GM19468 (cell line): ENCODE data around the gene TMC4.

Source experiments
- ATAC-seq: cut with Tn5 transposase; IDR thresholded peaks from one replicate; pipeline ENCODE4 v1.9.1; 2021; ENCODE audit warnings: mild to moderate bottlenecking, moderate library complexity, moderate number of reproducible peaks; ENCODE audit not compliant: unreplicated experiment; ENCODE audit errors: extremely low read depth

TMC4 gene

GRCh38 chr19:54136086-54136863, 36.7 kb downstream of the TMC4 start:
- ATAC-seq, result no peak

GRCh38 chr19:54133957-54134590, 38.9 kb downstream of the TMC4 start:
- no peak for ATAC-seq

GRCh38 chr19:54133312-54133956, 39.5 kb downstream of the TMC4 start:
- ATAC-seq, result no peak

GRCh38 chr19:54129617-54129996, 43.4 kb downstream of the TMC4 start:
- ATAC-seq, result no peak

- no peak for ATAC-seq
Observed at GRCh38 chr19:54128796-54129616, 44.0 kb downstream of the TMC4 start.

GRCh38 chr19:54128441-54128725, 44.6 kb downstream of the TMC4 start:
- ATAC-seq, result no peak

- ATAC-seq, result no peak
Observed at GRCh38 chr19:54127688-54128440, 45.1 kb downstream of the TMC4 start.

- no peak for ATAC-seq
Observed at GRCh38 chr19:54125713-54126112, 47.2 kb downstream of the TMC4 start.

GRCh38 chr19:54124393-54124792, 48.6 kb downstream of the TMC4 start:
- no peak for ATAC-seq

GRCh38 chr19:54123682-54124081, 49.3 kb downstream of the TMC4 start:
- ATAC-seq, result no peak

- no peak for ATAC-seq
Observed at GRCh38 chr19:54121259-54121658, 51.7 kb downstream of the TMC4 start.

GRCh38 chr19:54115109-54116063, 57.6 kb downstream of the TMC4 start, which contains the start of the genes PRPF31 and TFPT:
Gene PRPF31, plus strand, starts transcription at chr19:54115754. Its CDS starts 2,525 bp downstream, at chr19:54118279.
Gene TFPT, minus strand, starts transcription at chr19:54115657. Its CDS starts 388 bp downstream, at chr19:54115269.
- peak; percentile 50 for ATAC-seq

GRCh38 chr19:54114340-54115108, 58.4 kb downstream of the TMC4 start:
- no peak for ATAC-seq
